Astrocyte (in vitro differentiated cells and primary cell): ENCODE results near the gene PPP4R2. TPM values are rescaled to one million over a fixed set of nuclear protein-coding genes. Genes with fewer than 3 reads are reported as not detected.
"Not testable (repeated sequence)": the region's sequence is repeated elsewhere in the genome, so short reads cannot be mapped to it uniquely, and the experiment has no call there.

Experiments
- DNase-seq: peaks from one replicate; pipeline ENCODE4 v3.0.0-alpha.2; 2010; ENCODE audit warnings: low read depth
- FAIRE-seq: peaks from 2 replicates; lab custom pipeline; 2011; peaks lifted over from hg19 to GRCh38; lab: Jason Lieb, UNC
- H2AFZ ChIP-seq: 2 replicates; pipeline ENCODE4 v1.6.0; 2012; ENCODE audit warnings: low read depth, low read length, inconsistent platforms
- H3K27ac ChIP-seq: 2 replicates; pipeline ENCODE4 v1.5.1; 2011; ENCODE audit warnings: low read depth, low read length, inconsistent platforms
- H3K27me3 ChIP-seq: 2 replicates; pipeline ENCODE4 v1.6.0; 2011; ENCODE audit warnings: low read length, inconsistent platforms; ENCODE audit not compliant: insufficient read depth
- H3K36me3 ChIP-seq: 2 replicates; pipeline ENCODE4 v1.5.1; 2011; ENCODE audit warnings: low read length, inconsistent platforms; ENCODE audit not compliant: insufficient read depth
- H3K4me1 ChIP-seq: 2 replicates; pipeline ENCODE4 v1.5.1; 2011; ENCODE audit warnings: low read length, inconsistent platforms; ENCODE audit not compliant: insufficient read depth
- H3K4me2 ChIP-seq: 2 replicates; pipeline ENCODE4 v1.6.0; 2012; ENCODE audit warnings: low read length, inconsistent platforms
- H3K4me3 ChIP-seq: 2 replicates; pipeline ENCODE4 v1.5.1; 2011; ENCODE audit warnings: low read depth, mild to moderate bottlenecking, low read length, inconsistent platforms; ENCODE audit not compliant: insufficient read depth
- H3K79me2 ChIP-seq: 2 replicates; pipeline ENCODE4 v1.6.0; 2012; ENCODE audit warnings: mild to moderate bottlenecking, low read length, inconsistent platforms; ENCODE audit not compliant: insufficient read depth
- H3K9ac ChIP-seq: 2 replicates; pipeline ENCODE4 v1.6.0; 2012; ENCODE audit warnings: mild to moderate bottlenecking, low read length, inconsistent platforms
- H3K9me3 ChIP-seq: 2 replicates; pipeline ENCODE4 v1.5.1; 2012; ENCODE audit warnings: low read depth, mild to moderate bottlenecking, low read length, inconsistent platforms; ENCODE audit not compliant: insufficient read depth
- H4K20me1 ChIP-seq: 2 replicates; pipeline ENCODE4 v1.6.0; 2012; ENCODE audit warnings: low read length, inconsistent platforms; ENCODE audit not compliant: insufficient read depth
- H3K27ac Mint-ChIP-seq: one replicate; pipeline ENCODE4 v1.8.0; 2021; ENCODE audit warnings: mild to moderate bottlenecking, mixed read lengths; ENCODE audit not compliant: unreplicated experiment
- H3K27me3 Mint-ChIP-seq: one replicate; pipeline ENCODE4 v1.8.0; 2021; ENCODE audit warnings: low read depth, mixed read lengths; ENCODE audit not compliant: unreplicated experiment
- H3K36me3 Mint-ChIP-seq: one replicate; pipeline ENCODE4 v1.8.0; 2021; ENCODE audit warnings: low read depth, mixed read lengths; ENCODE audit not compliant: unreplicated experiment
- H3K4me1 Mint-ChIP-seq: one replicate; pipeline ENCODE4 v1.8.0; 2021; ENCODE audit warnings: low read depth, mixed read lengths; ENCODE audit not compliant: unreplicated experiment
- H3K4me3 Mint-ChIP-seq: one replicate; pipeline ENCODE4 v1.8.0; 2021; ENCODE audit warnings: mild to moderate bottlenecking, moderate library complexity, mixed read lengths; ENCODE audit not compliant: unreplicated experiment
- H3K9me3 Mint-ChIP-seq: one replicate; pipeline ENCODE4 v1.8.0; 2021; ENCODE audit warnings: mild to moderate bottlenecking, mixed read lengths; ENCODE audit not compliant: unreplicated experiment
- CTCF ChIP-seq: IDR thresholded peaks from 2 replicates; pipeline ENCODE4 v1.5.1; 2011; ENCODE audit warnings: low read depth, mild to moderate bottlenecking, inconsistent platforms, low read length, moderate library complexity; ENCODE audit not compliant: insufficient read depth
- EZH2 ChIP-seq: IDR thresholded peaks from 2 replicates; pipeline ENCODE4 v1.6.1; 2012; ENCODE audit warnings: mild to moderate bottlenecking, low read length, inconsistent platforms; ENCODE audit not compliant: insufficient read depth
- total RNA-seq: library from RNA; stranded (reverse); gene quantifications from 2 replicates; pipeline ENCODE4 v1.2.1, GENCODE V29; 2021

PPP4R2 gene
- total RNA-seq, 1 donor from 2014 or later, result 98.5 TPM

- Mint-ChIP-seq H3K9me3 (no peaks in the 10 kb centered on the region), H3K4me1 (peaks cover 19% of the 10 kb centered on the region), H3K27ac (no peak overlapping the region), H3K36me3 (no peaks in the 10 kb centered on the region), H3K27me3 (no peaks in the 10 kb centered on the region), H3K4me3 (peak overlapping the region; percentile 90)
- Histone ChIP-seq H3K4me2 (peak overlapping the region; percentile 94), H3K9ac (peak overlapping the region; percentile 32), H3K79me2 (peaks cover 83% of the 10 kb centered on the region), H3K36me3 (peaks cover 8% of the 10 kb centered on the region), H3K4me1 (peaks cover 18% of the 10 kb centered on the region), H3K27ac (no peak overlapping the region), H3K9me3 (no peaks in the 10 kb centered on the region), H2AFZ (no peak overlapping the region), H4K20me1 (peaks cover 75% of the 10 kb centered on the region), H3K27me3 (no peaks in the 10 kb centered on the region), H3K4me3 (peak overlapping the region; percentile 94)
- FAIRE-seq (no peak), DNase-seq (no peak)
- no peak for TF ChIP-seq CTCF
- TF ChIP-seq EZH2, result no peak
Observed at GRCh38 chr3:72999951-73000350, 3.3 kb downstream of the PPP4R2 start.

- peaks cover 99% of the 10 kb centered on the region for H3K79me2 ChIP-seq
- H3K4me3 ChIP-seq, H3K4me3 Mint-ChIP-seq, DNase-seq, H3K27ac Mint-ChIP-seq, H3K9ac ChIP-seq, H3K9me3 Mint-ChIP-seq, H3K36me3 Mint-ChIP-seq, H3K4me2 ChIP-seq, FAIRE-seq, H3K27me3 ChIP-seq, H3K27ac ChIP-seq, H3K9me3 ChIP-seq, H3K27me3 Mint-ChIP-seq, H2AFZ ChIP-seq: not testable (repeated sequence)
- peaks cover 96% of the 10 kb centered on the region for H4K20me1 ChIP-seq
- peaks cover 16% of the 10 kb centered on the region for H3K4me1 Mint-ChIP-seq
- H3K4me1 ChIP-seq, result peaks cover 15% of the 10 kb centered on the region
- peaks cover 15% of the 10 kb centered on the region for H3K36me3 ChIP-seq
Observed at GRCh38 chr3:73003050-73003449, 6.4 kb downstream of the PPP4R2 start.

- H3K27ac Mint-ChIP-seq, result no peak overlapping the region
- H3K36me3 ChIP-seq, result peaks cover 13% of the 10 kb centered on the region
- no peaks in the 10 kb centered on the region for H3K9me3 Mint-ChIP-seq
- DNase-seq, result no peak
- TF ChIP-seq CTCF (no peak), EZH2 (no peak)
- no peak overlapping the region for H3K27ac ChIP-seq
- FAIRE-seq, result no peak
- peaks cover 97% of the 10 kb centered on the region for H4K20me1 ChIP-seq
- H3K4me1 ChIP-seq, result peaks cover 7% of the 10 kb centered on the region
- peaks cover 99% of the 10 kb centered on the region for H3K79me2 ChIP-seq
- peaks cover 9% of the 10 kb centered on the region for H3K36me3 Mint-ChIP-seq
- no peaks in the 10 kb centered on the region for H3K27me3 ChIP-seq
- no peak overlapping the region for H3K4me3 ChIP-seq
- no peak overlapping the region for H3K4me3 Mint-ChIP-seq
- peaks cover 19% of the 10 kb centered on the region for H3K4me1 Mint-ChIP-seq
- H3K4me2 ChIP-seq, result no peak overlapping the region
- no peak overlapping the region for H3K9ac ChIP-seq
- H2AFZ ChIP-seq, result no peak overlapping the region
- no peaks in the 10 kb centered on the region for H3K27me3 Mint-ChIP-seq
- no peaks in the 10 kb centered on the region for H3K9me3 ChIP-seq
Observed at GRCh38 chr3:73004316-73004715, 7.7 kb downstream of the PPP4R2 start.
